T47D (cell line): Measurements from ENCODE around the gene OSBPL10.

Source experiments
- DNase-seq, 2 experiments: peaks; one replicate each; pipeline versions ENCODE4 v3.0.0 to v3.0.0-alpha.2; 2011 to 2012; ENCODE audit warnings: low read depth in 1 of 2, low spot score in 1 of 2
- JUND ChIP-seq: IDR thresholded peaks from 2 replicates; pipeline ENCODE4 v1.6.1; 2012; ENCODE audit warnings: low read depth
- in situ Hi-C: cut with HindIII; loops from 2 replicates; pipeline ENCODE4 v1.10.0; 2016; ENCODE audit warnings: low sequenced_read_pairs, low pct_unique_long_range_greater_than_20kb

The OSBPL10 gene

DNA sequence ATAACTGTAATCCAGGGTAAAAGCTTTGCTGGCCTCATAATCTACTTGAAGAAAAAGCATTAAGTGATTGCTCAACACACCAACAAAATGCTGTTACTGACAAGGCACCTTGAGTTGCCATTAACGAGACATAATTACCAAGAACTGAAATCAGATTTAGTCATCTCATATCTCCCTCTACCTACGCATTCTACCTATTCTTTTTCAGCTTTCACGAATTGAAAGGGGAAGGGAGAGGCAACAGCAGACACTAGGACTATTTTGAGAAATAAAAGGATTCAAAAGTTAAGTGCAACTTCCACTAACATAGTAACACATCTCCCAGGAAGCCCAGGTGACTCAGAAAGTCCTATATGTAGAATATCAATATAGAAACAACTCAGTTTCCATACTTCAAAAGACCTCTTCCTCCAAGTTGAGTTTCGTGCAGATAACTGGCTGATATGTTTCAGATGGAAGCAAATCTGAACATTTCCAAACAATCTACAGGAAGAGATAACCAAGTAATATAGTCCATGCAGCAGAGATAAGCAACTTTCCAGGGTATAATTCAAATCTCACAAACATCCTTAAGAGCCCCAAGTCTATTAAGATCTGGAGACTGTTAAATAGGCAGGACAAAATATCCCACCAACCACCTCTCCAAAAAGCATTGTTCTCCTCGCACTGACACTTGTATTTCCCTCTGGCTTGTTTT is 1.9 kb downstream of the OSBPL10 start:
- no peak for DNase-seq
- TF ChIP-seq JUND = no peak
- in situ Hi-C loops = no loop called here

DNA sequence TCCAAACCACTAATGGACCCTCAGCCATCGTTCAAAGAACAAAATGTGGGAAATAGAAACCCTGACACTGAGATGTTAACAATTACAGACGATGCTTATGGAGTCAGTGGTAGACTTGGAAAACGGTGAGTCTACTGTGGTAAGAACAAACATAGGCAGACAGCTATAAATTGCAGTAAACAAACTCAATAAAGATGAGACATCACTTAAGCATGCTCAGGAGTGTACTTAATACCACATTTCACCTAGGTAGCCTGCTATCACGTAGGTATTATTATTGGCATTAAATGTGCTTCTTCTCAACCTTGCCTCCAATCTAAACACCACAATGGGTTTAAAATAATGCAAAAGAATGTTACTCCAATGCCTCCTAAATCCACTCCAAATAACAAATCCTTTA is 2.5 kb downstream of the OSBPL10 start:
- DNase-seq = no peak
- in situ Hi-C loops = no loop called here
- no peak for TF ChIP-seq JUND

GRCh38 chr3:31977736-31978135 is 3.3 kb downstream of the OSBPL10 start:
- TF ChIP-seq JUND = no peak
- in situ Hi-C loops = no loop called here
- DNase-seq = no peak

DNA sequence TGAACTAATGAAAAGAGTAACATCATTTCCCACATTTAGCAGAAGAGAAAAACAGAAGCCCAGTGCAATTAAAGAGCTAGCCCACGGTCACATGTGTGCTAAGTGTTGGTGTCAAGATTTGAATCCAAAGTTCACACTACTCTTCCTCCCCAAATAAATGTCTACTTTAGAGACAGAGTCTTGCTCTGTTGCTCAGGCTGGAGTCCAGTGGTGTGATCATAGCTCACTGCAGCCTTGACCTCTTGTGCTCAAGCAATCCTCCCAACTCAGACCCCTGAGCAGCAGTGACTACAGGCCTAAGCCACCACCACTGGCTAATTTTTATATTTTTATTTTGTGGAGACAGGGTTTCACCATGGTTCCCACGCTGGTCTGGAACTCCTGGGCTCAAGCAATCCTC is 4.8 kb downstream of the OSBPL10 start:
- DNase-seq = no peak
- in situ Hi-C loops = no loop called here
- no peak for TF ChIP-seq JUND

DNA sequence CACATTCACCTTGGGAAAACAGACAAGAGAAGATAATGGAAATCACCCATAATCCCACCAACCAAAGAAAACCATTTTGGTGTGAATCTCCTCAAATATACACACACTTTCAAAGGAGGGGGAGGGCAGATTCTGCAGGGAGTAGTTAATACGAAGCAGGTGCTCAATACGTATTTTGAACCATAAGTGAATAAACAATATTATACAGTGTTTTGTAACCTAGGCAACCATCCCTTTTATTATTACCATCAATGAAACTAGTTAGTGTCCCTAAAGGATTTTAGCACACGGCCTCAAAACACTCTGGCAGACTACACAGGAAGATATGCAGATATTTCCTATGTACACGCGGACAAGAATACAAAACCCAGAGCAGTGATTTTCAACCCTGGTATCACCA is 6.1 kb downstream of the OSBPL10 start:
- no peak for TF ChIP-seq JUND
- in situ Hi-C loops = no loop called here
- DNase-seq = no peak

GRCh38 chr3:31974471-31974870 is 6.6 kb downstream of the OSBPL10 start:
- DNase-seq = no peak
- in situ Hi-C loops = no loop called here
- TF ChIP-seq JUND = no peak

DNA sequence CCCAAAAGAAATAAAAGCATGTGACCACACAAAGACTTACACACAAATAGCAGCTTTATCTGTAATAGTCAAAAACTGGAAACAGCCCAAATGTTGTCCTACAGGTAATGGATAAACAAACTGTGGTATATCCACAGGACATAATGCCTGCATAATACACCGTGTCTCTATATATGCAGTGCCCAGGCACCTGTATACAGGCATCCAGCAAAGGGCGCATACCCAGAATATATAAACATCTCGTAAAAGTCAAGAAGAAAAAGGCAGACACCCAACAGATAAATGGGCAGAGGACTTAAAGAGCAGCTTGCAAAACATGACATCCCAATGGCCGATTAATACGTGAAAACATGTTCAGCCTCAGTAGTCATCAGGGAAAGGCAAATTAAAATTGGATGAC is 7.2 kb downstream of the OSBPL10 start:
- in situ Hi-C loops = no loop called here

DNA sequence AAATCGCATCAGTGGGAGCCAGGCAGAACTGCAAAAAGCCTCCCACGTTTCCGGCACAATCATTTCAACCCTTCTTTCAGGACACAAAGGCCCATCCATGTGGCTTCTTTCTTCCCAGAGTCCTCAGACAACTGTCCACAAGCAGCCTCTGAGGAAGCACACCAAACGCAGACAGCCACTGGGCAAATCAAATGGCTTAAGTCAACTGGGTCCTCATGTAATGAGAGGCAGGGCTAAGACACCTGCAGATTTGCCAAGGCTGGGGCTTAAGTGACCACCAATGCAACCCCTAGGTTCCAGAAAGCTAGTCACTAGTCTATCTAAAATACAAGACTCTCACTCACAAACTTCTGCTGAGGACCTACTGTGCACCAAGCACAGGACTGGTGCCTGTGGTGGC is 8.0 kb downstream of the OSBPL10 start:
- in situ Hi-C loops = no loop called here
- no peak for DNase-seq
- TF ChIP-seq JUND = no peak

More for the DNA sequence above, 7.2 kb downstream of the OSBPL10 start:
- no peak for TF ChIP-seq JUND
- no peak for DNase-seq

- no peak for TF ChIP-seq JUND
- DNase-seq = no peak
- in situ Hi-C loops = no loop called here
Measured at GRCh38 chr3:31971607-31972006, 9.5 kb downstream of the OSBPL10 start.

DNA sequence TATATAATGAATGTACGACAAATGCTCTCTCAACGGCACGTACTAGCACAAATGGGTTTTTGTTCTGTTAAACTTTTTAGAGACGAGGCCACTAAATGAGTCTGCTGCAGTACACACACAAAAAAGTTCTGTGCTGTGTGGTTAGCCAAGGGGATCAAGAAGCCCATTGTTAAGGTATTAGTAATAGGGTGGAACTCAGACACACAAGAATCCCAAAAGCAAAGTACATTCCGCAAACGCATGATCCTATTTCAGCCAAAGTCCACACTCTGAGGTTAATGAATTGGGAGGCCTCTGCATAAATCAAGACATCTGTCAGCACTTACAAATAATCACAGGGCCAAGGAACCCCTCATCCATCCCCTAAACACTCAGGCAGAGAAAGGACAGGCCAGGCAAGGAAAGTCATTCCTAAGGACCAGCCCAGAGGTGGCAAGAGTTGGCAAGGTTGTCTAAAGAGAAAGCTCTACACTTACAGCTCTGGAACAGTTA is 12.1 kb downstream of the OSBPL10 start:
- DNase-seq = no peak
- in situ Hi-C loops = no loop called here

GRCh38 chr3:31968369-31968926 is 12.6 kb downstream of the OSBPL10 start:
- in situ Hi-C loops = no loop called here
- no peak for DNase-seq
- TF ChIP-seq JUND = no peak

More for the DNA sequence above, 12.1 kb downstream of the OSBPL10 start:
- no peak for TF ChIP-seq JUND

DNA sequence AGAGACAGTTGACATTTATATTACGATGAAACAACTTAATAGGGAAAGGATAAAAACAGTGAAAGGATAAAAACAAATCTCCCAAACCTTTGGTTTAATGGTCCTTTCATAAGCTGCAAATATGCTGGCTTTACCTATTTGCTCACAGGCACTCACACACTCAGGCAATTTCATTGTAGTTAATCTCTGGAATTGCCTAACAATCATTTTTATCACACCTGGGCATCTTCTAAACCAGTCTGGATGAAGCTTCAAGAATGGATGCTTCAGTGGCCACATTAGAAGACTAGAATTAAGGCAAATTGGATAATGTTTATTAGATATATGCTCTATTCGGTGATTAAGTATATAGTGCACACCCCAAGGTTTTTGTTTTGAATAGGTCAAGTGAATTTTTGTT is 13.5 kb downstream of the OSBPL10 start:
- in situ Hi-C loops = no loop called here
- no peak for TF ChIP-seq JUND
- DNase-seq = no peak

- no peak for DNase-seq
- no peak for TF ChIP-seq JUND
- in situ Hi-C loops = no loop called here
Measured at GRCh38 chr3:31966978-31967591, 14.0 kb downstream of the OSBPL10 start.

DNA sequence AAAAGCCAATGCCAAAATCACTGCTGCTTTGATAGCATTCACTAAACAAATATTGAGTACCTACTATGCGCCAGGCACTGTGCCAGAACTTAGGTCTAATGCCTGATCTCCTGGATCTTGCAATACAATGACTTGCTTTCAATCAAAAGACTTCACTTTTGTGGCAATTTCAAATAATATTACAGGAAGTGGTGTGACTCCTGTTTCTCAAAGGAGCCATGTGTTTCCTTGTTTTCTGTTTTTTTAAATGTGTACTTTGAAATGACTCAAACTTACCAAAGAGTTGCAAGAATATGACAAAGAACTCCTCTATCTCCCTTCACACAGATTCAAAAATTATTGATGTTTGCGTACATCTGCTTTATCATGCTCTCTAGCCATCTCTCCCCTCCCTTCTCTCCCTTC is 18.3 kb downstream of the OSBPL10 start:
- DNase-seq = no peak
- in situ Hi-C loops = no loop called here
- no peak for TF ChIP-seq JUND
